SK-N-SH (cell line): ENCODE data around the gene CCDC185. TPM values are rescaled to one million over a fixed set of nuclear protein-coding genes. Genes with fewer than 3 reads are reported as not detected.

ENCODE experiments used
- CTCF ChIA-PET: fragments of 300-600, 350-600 bp; formaldehyde crosslinking; extraction: SDS; loops from one replicate; lab custom pipeline; 2021; lab: Yijun Ruan, JAX
- POLR2A ChIA-PET: fragments of 350-600 bp; sonication (Branson Sonifier 250); formaldehyde crosslinking; extraction: SDS; loops from one replicate; lab custom pipeline; 2020; ENCODE audit warnings: antibody characterized with exemption, inconsistent platforms; lab: Yijun Ruan, JAX
- DNase-seq: peaks from one replicate; pipeline ENCODE4 v3.0.0; 2012
- H2AFZ ChIP-seq: fragments of 200-600 bp; sonication (generic); 2 replicates; pipeline ENCODE4 v1.8.1; 2016; ENCODE audit warnings: antibody characterized with exemption, mild to moderate bottlenecking, low read depth
- H3F3A ChIP-seq: fragments of 200-600 bp; sonication (generic); replicated peaks from 2 replicates; pipeline ENCODE3; 2016; ENCODE audit warnings: antibody characterized with exemption, mild to moderate bottlenecking; ENCODE audit not compliant: insufficient read depth
- H3K27ac ChIP-seq, 2 experiments: fragments of 200-500 bp in 1 of 2; fragments of 200-600 bp in 1 of 2; sonication (Bioruptor generic) in 1 of 2; sonication (generic), shearing (Covaris generic) in 1 of 2; 2 replicates each; pipeline versions ENCODE4 v1.5.1 to v1.6.1; 2014 to 2016; ENCODE audit warnings: low read depth in 2 of 2, inconsistent platforms in 1 of 2, low read length in 1 of 2, mild to moderate bottlenecking in 1 of 2, mixed read lengths in 1 of 2
- H3K27me3 ChIP-seq: fragments of 200-600 bp; sonication (generic), shearing (Covaris generic); 2 replicates; pipeline ENCODE4 v1.6.1; 2016; ENCODE audit warnings: mixed run types; ENCODE audit not compliant: insufficient read depth
- H3K36me3 ChIP-seq, 2 experiments: fragments of 200-500 bp in 1 of 2; fragments of 200-600 bp in 1 of 2; sonication (Bioruptor generic) in 1 of 2; sonication (generic) in 1 of 2; replicated peaks in 1 of 2; 2 replicates each; pipeline versions ENCODE3 to v1.5.1; 2014 to 2016; ENCODE audit warnings: low read length in 1 of 2, mild to moderate bottlenecking in 1 of 2; ENCODE audit not compliant: insufficient read depth in 2 of 2, control insufficient read depth in 1 of 2
- H3K4me1 ChIP-seq, 2 experiments: fragments of 200-500 bp in 1 of 2; fragments of 200-600 bp in 1 of 2; sonication (Bioruptor generic) in 1 of 2; sonication (generic), shearing (Covaris generic) in 1 of 2; 2 replicates each; pipeline versions ENCODE4 v1.5.1 to v1.6.1; 2014 to 2016; ENCODE audit warnings: low read depth in 1 of 2, low read length in 1 of 2, mixed run types in 1 of 2; ENCODE audit not compliant: insufficient read depth in 2 of 2, control insufficient read depth in 1 of 2
- H3K4me2 ChIP-seq: fragments of 200-600 bp; sonication (generic), shearing (Covaris generic); 2 replicates; pipeline ENCODE4 v1.6.1; 2017; ENCODE audit warnings: mixed run types
- H3K4me3 ChIP-seq, 2 experiments: fragments of 200-500 bp in 1 of 2; fragments of 200-600 bp in 1 of 2; sonication (Bioruptor generic) in 1 of 2; sonication (generic), shearing (Covaris generic) in 1 of 2; 2 replicates each; pipeline versions ENCODE4 v1.5.1 to v1.8.1; 2014 to 2016; ENCODE audit warnings: low read depth in 2 of 2, inconsistent platforms in 1 of 2, low read length in 1 of 2, mild to moderate bottlenecking in 1 of 2, mixed read lengths in 1 of 2, moderate library complexity in 1 of 2
- H3K79me2 ChIP-seq: fragments of 200-600 bp; sonication (generic); 2 replicates; pipeline ENCODE4 v1.8.1; 2017; ENCODE audit warnings: mild to moderate bottlenecking; ENCODE audit not compliant: insufficient read depth
- H3K9ac ChIP-seq: fragments of 200-600 bp; sonication (generic); 2 replicates; pipeline ENCODE4 v1.6.1; 2017; ENCODE audit warnings: mixed run types
- H3K9me2 ChIP-seq: fragments of 200-600 bp; sonication (generic); 2 replicates; pipeline ENCODE4 v1.6.1; 2017; ENCODE audit warnings: mixed run types
- H3K9me3 ChIP-seq: fragments of 200-600 bp; sonication (generic); 2 replicates; pipeline ENCODE4 v1.6.1; 2017; ENCODE audit warnings: mixed run types, mild to moderate bottlenecking, moderate library complexity
- H4K20me1 ChIP-seq: fragments of 200-600 bp; sonication (generic); 2 replicates; pipeline ENCODE4 v1.6.1; 2017; ENCODE audit warnings: mild to moderate bottlenecking, mixed run types; ENCODE audit not compliant: insufficient read depth
- CHD2 ChIP-seq: fragments of 150-350 bp; IDR thresholded peaks from 2 replicates; pipeline ENCODE4 v1.6.1; 2018; ENCODE audit warnings: low read length; ENCODE audit not compliant: partially characterized antibody
- CTCF ChIP-seq: fragments of 200-600 bp; sonication (generic); IDR thresholded peaks from 2 replicates; pipeline ENCODE4 v1.6.1; 2017; ENCODE audit warnings: antibody characterized with exemption, mild to moderate bottlenecking, moderate library complexity
- EP300 ChIP-seq, 2 experiments: IDR thresholded peaks; 2 replicates each; pipeline versions ENCODE4 v1.4.0 to v1.6.1; 2012; ENCODE audit warnings: borderline replicate concordance in 1 of 2, low read depth in 1 of 2, low read length in 1 of 2
- FOXJ3 ChIP-seq: sonication (generic); formaldehyde crosslinking; IDR thresholded peaks from 2 replicates; pipeline ENCODE4 v1.5.1; 2020; ENCODE audit warnings: mild to moderate bottlenecking, missing genetic modification reagents
- GABPA ChIP-seq: IDR thresholded peaks from 2 replicates; pipeline ENCODE4 v1.4.0; 2012; ENCODE audit warnings: low read depth, mild to moderate bottlenecking
- GATA2 ChIP-seq: sonication (generic); formaldehyde crosslinking; IDR thresholded peaks from 2 replicates; pipeline ENCODE4 v1.5.0; 2020; ENCODE audit warnings: mild to moderate bottlenecking, missing genetic modification reagents
- IRF3 ChIP-seq: fragments of 150-350 bp; IDR thresholded peaks from 2 replicates; pipeline ENCODE4 v1.6.1; 2016; ENCODE audit warnings: mild to moderate bottlenecking, low read depth, low read length
- JUND ChIP-seq: IDR thresholded peaks from 2 replicates; pipeline ENCODE4 v1.4.0; 2012
- MAX ChIP-seq: IDR thresholded peaks from 2 replicates; pipeline ENCODE4 v1.4.0; 2012; ENCODE audit warnings: low read depth
- MXI1 ChIP-seq: IDR thresholded peaks from 2 replicates; pipeline ENCODE4 v1.6.1; 2012; ENCODE audit warnings: mild to moderate bottlenecking, low read depth, low read length, improper control_type of control experiment
- NFIC ChIP-seq: IDR thresholded peaks from 2 replicates; pipeline ENCODE4 v1.4.0; 2012; ENCODE audit warnings: borderline replicate concordance
- NRF1 ChIP-seq: IDR thresholded peaks from 2 replicates; pipeline ENCODE4 v1.6.1; 2012; ENCODE audit warnings: low read depth, mild to moderate bottlenecking, low read length
- RAD21 ChIP-seq: IDR thresholded peaks from 2 replicates; pipeline ENCODE4 v1.6.1; 2012; ENCODE audit warnings: mild to moderate bottlenecking, low read length
- RCOR1 ChIP-seq: fragments of 150-350 bp; IDR thresholded peaks from 2 replicates; pipeline ENCODE4 v1.6.1; 2017; ENCODE audit warnings: antibody characterized with exemption, low read length
- RXRA ChIP-seq: IDR thresholded peaks from 2 replicates; pipeline ENCODE4 v1.4.0; 2012; ENCODE audit warnings: low read depth, mild to moderate bottlenecking, borderline replicate concordance
- TAF1 ChIP-seq: IDR thresholded peaks from 2 replicates; pipeline ENCODE4 v1.6.1; 2012; ENCODE audit warnings: low read depth, mild to moderate bottlenecking, low read length, moderate library complexity, borderline replicate concordance
- USF1 ChIP-seq: IDR thresholded peaks from 2 replicates; pipeline ENCODE4 v1.4.0; 2012; ENCODE audit warnings: low read depth, borderline replicate concordance
- USF2 ChIP-seq: fragments of 150-350 bp; IDR thresholded peaks from 2 replicates; pipeline ENCODE4 v1.6.1; 2017; ENCODE audit warnings: antibody characterized with exemption, low read length, low read depth, borderline replicate concordance
- ZBTB33 ChIP-seq: IDR thresholded peaks from 2 replicates; pipeline ENCODE4 v1.4.0; 2012; ENCODE audit warnings: low read depth, borderline replicate concordance
- whole genome bisulfite sequencing: methylation state at CpG from one replicate; pipeline ENCODE4 v1.1.6; 2017; ENCODE audit warnings: low lambda C conversion rate; 5-methylcytosine and 5-hydroxymethylcytosine counted together
- polyA plus RNA-seq, 3 experiments: library from polyadenylated mRNA; depleted of rRNA; stranded (reverse); fragments of >200 nt; gene quantifications; 2 replicates each; pipeline ENCODE4 v1.2.3, GENCODE V29; 2012

CCDC185 gene
- polyA plus RNA-seq, 1 of the 3 experiments (the other 2 are of a cell fraction) = not detected

GRCh38 chr1:223353939-223354338, 39.3 kb upstream of the CCDC185 start:
- no peaks in the 10 kb centered on the region for H3K9me3 ChIP-seq
- H3K79me2 ChIP-seq = no peaks in the 10 kb centered on the region
- CTCF ChIA-PET = interaction anchor here (0.7 kb wide), 1 partner anchor 217 kb away, joined by 3 read pairs; no protein-coding TSS in a partner anchor
- H3K27me3 ChIP-seq = peaks cover 25% of the 10 kb centered on the region; the same call in 1 of the 2 replicates
- H3K9me2 ChIP-seq = no peaks in the 10 kb centered on the region
- no peaks in the 10 kb centered on the region for H4K20me1 ChIP-seq
- no peak overlapping the region for H3K9ac ChIP-seq
- WGBS = 14% methylated on average over 6 of the region's 6 CpGs
- no peaks in the 10 kb centered on the region for H3F3A ChIP-seq
- POLR2A ChIA-PET = no interaction called here
- H3K4me2 ChIP-seq = no peak overlapping the region
- no peak for TF ChIP-seq USF1
- no peak for TF ChIP-seq JUND
- TF ChIP-seq RCOR1 = no peak
- TF ChIP-seq CTCF = no peak
- no peak for TF ChIP-seq EP300 (IDR thresholded peaks at IDR 0.05; ENCODE audit: borderline replicate concordance in 1 of 2, low read depth in 1 of 2, low read length in 1 of 2)
- TF ChIP-seq FOXJ3 (CRISPR knock-in tag) = no peak
- TF ChIP-seq RAD21 = no peak
- TF ChIP-seq GATA2 (CRISPR knock-in tag) = no peak
- no peak for TF ChIP-seq CHD2
- TF ChIP-seq MAX = no peak
- no peak for TF ChIP-seq NFIC
- TF ChIP-seq RXRA = no peak
- TF ChIP-seq TAF1 = no peak
- no peak for TF ChIP-seq USF2
- TF ChIP-seq GABPA = no peak
- TF ChIP-seq MXI1 = no peak
- no peak for TF ChIP-seq IRF3
- no peak for TF ChIP-seq ZBTB33
- no peak for TF ChIP-seq NRF1
- H3K27ac ChIP-seq = no peak overlapping the region
- no peak overlapping the region for H2AFZ ChIP-seq
- H3K36me3 ChIP-seq = no peaks in the 10 kb centered on the region
- DNase-seq = no peak
- no peak overlapping the region for H3K4me3 ChIP-seq
- peaks cover 0 to 5% of the 10 kb centered on the region in 2 experiments; a peak in 2 of 4 replicates for H3K4me1 ChIP-seq
